ENCODE measurements around the gene C6orf15.

C6orf15 gene

GRCh38 chr6:31129130-31129529 is 16.8 kb upstream of the C6orf15 start:
- no peak for DNase-seq

- peak; percentile 83 to 86 for DNase-seq
Observed at GRCh38 chr6:31128093-31128676, 15.8 kb upstream of the C6orf15 start.

DNA sequence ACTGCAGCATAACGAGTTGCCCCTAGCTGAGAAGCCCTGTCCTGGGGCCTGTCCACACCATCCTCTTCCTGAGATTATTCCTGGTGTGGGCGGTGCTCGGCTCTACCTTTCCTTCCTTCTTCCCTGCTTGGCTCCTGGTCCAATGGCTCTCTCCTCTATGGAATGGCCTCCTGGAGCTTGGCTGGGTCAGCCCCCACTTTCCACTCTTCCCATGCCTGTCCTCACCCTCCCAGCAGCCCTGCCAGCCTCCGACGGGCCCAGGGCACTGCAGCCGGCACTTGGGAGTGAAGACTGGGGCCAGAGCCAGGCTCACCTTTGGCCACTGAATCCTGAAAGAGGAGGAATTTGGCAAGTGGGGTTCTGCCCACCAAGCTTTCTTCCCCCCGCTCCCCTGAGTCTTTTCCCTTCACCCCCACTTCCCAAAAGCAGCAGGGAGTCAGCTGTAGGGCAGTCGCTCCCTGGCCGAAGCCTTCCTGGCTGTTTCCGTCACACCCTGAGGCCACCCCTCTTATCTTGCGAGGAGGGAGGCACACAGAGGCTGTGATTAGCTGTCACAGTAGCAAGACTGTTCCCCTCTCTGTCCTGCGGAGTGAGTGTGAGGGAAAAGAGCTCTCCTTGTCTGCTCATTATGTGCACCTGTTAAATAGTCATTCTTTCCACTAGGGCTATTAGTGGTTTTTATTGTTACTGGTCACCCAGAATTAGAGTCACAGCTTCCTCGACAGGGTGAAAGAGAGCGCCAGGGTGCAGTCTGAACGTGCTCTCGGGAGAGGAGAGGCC is 14.2 kb upstream of the C6orf15 start:
- DNase-seq: no peak

DNA sequence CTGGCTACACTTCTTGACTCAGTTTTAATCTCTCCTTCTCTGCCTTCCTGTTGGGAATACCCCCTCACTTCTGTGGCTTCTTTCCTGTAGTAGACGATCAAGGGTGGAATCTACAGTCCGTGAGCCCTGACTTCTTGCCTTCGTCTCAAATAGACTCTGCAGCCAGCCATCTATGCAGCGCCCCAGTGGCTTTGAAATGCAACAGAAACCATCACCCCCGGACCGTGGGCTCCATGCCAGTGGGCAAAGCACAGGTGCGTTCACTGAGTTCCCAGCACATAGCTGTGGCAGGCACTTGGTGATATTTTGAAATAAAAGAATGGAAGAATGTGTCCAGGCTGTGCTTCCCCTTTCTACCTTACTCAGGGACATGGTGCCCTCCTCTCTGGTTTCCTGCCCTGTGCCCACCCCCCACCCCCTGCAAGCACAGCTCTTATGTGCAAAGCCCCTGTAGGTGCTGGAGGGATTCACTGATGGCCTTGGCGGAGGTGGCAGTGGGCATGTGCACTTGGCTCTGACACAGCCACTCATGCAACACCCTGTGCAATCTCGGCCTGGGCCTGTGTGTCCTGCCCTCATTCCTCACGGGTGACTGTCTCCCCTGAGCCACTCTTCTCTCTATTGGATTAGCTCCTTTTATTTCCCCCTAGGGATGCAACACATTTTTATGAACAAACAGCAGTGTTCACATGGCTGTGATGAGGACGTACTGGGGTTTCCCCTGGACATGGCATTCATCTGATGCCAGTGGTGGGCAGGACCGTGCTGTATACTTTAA is 13.4 kb upstream of the C6orf15 start:
- no peak for DNase-seq

DNA sequence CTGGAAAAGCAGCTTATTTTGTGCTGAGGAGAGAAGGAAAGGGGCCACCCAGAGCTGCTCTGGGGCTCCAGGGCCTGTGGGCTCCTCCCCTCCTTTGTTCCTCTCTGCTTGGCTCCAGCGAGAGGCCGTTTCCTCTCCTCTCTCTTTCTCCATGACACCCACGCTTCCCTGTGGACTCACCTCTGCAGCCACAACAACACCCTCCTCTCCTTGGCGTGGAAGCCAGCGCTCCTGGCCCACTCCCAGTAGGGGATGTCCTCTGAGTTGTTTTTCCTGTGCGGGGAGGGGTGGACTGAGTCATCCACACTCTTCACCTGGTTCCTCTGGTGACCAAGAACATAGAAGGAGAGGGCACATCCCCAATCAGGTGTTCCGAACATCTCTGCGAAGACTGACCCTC is 12.8 kb upstream of the C6orf15 start:
- no peak for DNase-seq

DNA sequence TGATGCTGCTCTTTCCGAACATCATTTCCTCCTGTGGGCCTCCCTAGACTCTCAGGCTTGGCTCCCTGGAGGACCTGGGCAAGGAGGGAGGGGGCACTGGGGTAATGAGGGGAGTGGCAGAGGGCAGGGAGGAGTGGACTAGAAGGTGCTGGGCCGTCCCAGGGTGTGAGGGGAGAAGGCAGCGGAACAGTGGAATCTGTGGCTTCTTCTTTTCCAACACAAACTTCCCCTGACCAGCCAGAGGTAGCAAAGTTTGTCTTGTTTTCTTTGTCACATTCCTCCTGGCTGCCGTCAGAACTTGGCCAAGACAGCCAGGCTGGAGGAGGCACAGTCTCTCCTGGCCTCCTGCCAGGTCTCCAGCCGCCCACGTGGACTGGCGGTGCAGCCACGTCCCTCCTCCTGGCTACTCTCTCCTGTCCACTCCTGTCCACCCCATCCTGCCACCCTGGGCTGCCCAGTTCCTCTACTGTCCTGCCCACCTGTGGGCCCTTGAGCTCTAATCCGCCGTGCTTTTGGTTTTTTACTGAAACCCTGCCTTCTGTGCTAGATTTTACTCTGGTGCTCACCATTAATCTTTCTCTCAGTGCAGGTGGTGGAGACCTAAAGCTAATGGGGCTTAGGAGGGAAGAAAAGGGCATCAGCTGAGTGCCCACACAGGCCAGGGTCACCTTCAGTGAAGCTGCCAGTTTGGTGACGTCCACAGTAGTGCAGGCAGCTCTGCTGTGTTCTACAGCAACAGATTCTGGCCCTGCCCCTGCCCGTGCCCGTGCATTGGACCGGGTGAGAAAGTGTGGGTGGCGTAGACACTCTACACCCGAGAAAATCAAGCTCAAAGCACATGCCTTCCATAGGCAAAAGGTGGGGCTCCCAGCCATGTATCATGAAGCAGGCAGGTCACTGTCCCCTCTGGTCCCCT is 10.7 kb upstream of the C6orf15 start:
- no peak for DNase-seq

GRCh38 chr6:31121131-31121790 is 8.9 kb upstream of the C6orf15 start:
- DNase-seq: no peak

- no peak for DNase-seq
Observed at GRCh38 chr6:31120151-31120915, 8.0 kb upstream of the C6orf15 start, which contains the start of gene CDSN. CDSN (minus strand) TSS chr6:31120446; CDS start chr6:31120419, 27 bp downstream.

DNA sequence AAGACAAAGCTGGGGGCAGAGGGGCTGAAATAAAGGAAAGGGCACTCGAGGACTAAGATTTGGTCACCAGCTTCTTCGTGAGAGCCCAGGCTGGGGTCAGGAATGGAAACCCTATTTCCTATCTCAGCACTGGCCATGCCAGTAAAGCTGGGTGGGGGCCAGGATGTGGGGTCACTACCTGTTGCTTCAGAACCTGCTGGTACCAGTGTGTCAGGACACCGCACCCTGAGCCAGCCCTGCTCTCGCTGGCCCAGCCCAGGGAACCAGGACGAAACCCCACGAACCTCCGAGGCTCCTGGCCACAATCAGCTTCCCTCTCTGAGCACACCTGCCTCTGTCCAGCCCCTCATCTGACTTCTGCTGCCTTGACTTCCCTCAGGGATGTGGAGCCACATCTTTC is 5.8 kb upstream of the C6orf15 start:
- DNase-seq: no peak

DNA sequence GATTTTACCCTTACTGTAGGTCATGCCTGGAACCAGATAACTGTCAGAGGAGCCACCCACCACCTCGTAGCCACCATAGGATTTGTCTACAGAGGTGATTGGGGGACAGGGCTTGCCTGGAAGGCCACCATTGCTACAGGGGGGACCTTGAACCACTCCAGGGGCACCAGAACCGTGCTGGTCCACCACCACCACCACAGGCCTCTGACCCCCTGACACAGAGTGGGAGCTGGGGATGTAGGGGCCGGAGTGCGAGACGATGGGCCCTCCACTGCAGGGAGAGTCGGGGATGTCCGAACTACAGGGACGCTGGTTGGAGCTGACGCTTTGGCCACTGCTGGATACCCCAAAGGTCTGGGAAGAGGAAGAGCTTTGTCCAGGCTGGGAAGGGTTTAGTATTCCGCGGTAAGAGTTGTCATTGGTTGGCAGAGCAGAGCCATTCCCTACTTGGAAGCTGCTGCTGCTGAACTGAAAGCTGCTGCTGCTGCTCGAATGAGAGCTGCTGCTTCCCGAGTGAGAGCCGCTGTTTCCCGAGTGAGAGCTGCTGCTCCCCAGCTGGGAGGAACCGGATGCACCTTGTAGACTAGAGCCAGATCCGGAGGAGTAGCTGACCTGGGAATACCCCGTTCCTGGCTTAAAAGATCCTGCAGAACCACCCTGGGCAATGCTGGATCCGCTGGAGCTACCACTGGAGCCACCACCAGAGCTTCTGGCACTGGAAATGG is 4.4 kb upstream of the C6orf15 start:
- DNase-seq: no peak

DNA sequence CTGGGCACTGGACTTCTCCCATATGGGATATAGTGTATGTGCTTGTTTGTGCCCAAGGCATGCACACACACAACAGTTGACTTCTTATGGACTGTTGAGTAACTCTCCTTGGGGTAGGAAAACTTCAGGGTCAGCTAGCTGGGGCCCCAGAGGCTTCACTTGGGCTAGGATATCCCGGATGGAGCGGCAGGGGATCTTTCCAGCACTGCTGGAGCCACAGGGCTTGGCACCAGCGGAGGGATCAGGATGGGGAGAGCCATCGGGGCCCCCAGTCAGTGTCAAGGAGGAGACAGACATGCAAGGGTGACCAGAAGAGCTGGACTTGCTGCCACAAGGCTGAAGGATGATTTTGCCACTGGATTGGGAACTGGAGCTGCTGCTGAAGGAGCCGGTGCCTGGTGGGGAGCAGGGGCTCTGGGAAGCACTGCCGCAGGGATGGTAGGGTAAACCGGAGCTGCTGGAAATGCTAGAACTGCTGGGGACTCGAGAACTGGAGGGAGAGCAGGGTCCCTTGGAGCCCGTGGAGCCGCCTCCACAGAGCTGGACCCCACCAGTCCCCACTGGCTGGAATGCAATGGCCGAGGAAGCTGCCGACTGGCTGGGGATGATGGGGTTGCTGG is 3.7 kb upstream of the C6orf15 start:
- DNase-seq: no peak

GRCh38 chr6:31114970-31115849 is 2.8 kb upstream of the C6orf15 start:
- no peak for DNase-seq

GRCh38 chr6:31114541-31114878 is 2.1 kb upstream of the C6orf15 start, which contains the start of gene PSORS1C1:
PSORS1C1 (plus strand) TSS chr6:31114800; CDS start chr6:31129633, 14,833 bp downstream.
- DNase-seq: no peak

DNA sequence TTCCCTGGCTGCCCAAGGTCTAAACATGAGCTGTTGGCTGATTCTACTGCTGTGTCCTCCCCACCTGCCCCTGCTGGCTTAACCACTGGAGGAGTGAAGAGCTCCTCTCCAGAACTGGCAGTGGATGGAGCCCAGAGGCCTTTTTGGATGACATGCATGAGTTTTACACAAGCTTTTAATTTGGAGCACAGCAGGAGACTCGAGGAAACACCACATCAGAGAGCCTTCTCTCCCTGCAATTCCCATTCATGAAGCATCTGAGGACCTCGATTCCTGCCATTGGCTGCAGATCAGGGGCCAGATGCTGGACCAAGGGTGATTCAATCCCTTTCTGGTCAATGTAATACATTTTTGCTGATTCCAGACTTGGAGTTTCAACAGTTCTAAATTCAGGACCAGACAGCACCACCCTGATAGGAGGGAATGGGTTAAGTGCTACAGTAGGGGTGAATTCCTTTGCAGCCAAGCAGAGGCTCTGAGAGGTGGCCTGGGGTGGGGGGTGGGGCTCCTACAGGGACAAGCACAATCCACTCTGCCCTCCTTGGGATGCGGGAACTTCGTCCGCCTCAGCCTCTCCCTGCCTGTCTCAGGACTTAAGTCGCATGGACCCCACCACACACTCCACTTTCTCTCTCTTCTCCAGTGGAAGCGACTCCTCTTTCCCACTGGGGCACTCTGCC is 1.6 kb upstream of the C6orf15 start:
- DNase-seq: no peak

GRCh38 chr6:31111712-31112111 is 663 bp downstream of the C6orf15 start:
- no peak for DNase-seq

DNA sequence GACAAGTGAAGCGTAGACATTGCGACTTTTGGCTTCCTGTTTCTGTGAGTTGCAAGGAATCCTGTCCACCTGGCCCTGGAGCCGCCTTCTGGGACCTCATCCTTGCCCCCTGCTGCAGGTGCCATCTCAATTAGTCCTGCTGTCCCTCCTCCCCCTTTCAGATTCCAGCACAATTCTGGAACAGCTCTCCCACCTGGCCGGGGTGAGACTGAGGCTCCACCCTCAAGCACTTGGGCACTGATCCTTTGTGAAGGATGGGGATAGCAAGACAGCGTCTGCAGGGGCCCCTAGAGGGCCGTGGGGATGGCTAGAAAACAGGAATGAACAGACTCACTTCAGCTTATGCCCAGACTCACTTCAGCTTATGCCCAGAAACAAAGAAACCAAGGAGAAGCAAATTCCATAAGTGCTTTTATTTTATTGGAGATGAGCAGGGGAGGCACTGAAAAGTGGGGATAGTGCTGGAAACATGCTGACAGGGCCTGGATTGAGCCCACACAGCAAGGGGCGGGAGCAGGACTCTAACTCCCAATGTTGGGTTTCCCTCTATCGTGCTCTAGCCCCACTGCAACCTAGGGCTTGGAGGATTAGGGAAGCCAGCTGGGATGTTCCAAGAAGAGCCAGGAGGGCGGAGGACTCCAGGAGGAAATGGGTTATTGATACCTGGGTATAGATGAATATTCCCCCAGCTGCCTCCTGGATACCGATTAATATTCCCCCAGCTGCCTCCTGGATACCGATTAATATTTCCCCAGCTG is 1.4 kb downstream of the C6orf15 start:
- DNase-seq: no peak

DNA sequence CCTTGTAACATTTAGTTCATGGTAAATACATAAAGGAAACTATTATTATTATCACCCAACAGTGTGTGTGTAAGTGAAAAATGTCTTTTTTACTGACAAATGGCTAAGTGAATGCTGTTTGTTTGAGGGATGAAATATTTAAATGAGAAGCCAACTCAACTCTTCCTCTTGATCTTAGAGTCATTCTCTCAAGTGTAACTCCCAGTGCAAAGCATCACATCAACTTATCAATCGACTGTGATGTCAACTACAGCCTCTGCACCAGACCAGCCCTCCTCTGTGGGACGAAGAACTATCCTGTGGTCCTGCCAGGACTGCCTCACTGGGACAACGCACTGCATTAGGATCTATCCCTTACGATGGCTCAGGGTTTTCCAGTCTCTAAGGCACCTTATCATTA is 5.3 kb downstream of the C6orf15 start:
- no peak for DNase-seq

DNA sequence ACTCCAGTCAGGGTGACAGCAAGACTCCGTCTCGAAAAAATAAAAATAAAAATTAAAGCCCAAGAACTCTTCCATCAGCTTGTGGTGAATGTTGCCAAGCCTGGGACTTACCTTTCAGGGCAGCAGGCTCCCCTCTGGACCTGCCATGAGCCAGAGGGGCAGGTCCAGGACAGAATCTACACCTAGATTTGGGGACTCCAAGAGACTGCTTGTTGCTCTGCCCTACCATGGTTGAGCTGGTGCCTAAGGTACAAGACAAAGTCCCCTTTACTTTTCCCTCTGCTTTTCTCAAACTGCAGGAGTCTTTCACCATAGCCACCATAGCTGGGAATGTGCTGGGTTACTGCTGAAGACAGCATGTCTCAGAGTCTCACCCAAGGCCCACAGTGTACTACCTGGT is 9.2 kb downstream of the C6orf15 start:
- no peak for DNase-seq
